A673 (cell line): ENCODE results near the gene CFAP221.

Experiments
- EZH2 ChIP-seq: fragments of 200-600 bp; sonication (generic); IDR thresholded peaks from 2 replicates; pipeline ENCODE4 v1.6.1; 2017; ENCODE audit warnings: borderline replicate concordance, low read depth, mild to moderate bottlenecking, mixed read lengths, antibody characterized with exemption, low read length; ENCODE audit not compliant: poor library complexity, severe bottlenecking
- TF ChIP-seq, protein P1 (sequence below): fragments of 300-800, 200-600 bp; sonication (generic); conservative IDR thresholded peaks from 2 replicates; pipeline ENCODE4 v1.5.1; 2017; ENCODE audit warnings: low read depth, mild to moderate bottlenecking, antibody characterized with exemption, low read length, moderate library complexity, mixed read lengths

DNA sequence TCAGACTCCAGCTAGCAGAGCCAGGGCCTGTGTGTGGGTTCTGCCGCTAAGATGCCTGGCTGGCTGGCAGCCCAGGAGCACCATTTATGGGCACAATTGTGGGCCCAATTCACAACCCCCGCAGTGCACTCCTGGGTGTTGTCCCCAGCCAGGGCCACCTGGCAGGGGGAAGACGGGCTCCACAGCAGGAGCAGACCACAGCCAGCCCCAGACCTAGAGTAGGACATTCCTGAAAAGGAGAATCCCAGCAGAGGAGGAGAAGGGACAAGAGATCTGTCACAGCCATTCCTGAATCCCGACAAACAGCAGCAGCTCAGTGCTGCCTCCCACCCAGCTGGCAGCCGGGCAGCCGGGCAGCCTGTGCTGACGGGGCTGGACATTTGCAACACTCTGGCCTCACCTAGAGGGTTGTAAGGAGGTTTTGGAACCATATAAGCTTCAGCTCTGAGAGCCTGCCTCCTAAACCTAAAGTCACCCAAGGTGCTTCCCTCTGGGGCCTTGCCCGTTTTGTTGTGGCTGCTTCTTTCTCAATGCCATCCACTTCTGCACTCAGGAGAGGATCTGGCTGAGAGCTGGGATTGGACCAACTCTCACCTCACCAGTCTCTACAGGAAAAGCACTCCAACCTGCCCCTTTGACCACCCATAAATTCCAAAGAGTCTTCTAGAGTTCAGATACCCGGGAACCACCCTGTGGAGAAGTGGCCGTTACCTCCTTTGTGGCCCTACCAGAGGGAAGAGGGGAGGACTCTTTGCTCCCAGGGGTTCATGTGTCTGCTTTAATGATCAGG, 130.7 kb downstream of the CFAP221 start:
- TF ChIP-seq, protein P1, sequence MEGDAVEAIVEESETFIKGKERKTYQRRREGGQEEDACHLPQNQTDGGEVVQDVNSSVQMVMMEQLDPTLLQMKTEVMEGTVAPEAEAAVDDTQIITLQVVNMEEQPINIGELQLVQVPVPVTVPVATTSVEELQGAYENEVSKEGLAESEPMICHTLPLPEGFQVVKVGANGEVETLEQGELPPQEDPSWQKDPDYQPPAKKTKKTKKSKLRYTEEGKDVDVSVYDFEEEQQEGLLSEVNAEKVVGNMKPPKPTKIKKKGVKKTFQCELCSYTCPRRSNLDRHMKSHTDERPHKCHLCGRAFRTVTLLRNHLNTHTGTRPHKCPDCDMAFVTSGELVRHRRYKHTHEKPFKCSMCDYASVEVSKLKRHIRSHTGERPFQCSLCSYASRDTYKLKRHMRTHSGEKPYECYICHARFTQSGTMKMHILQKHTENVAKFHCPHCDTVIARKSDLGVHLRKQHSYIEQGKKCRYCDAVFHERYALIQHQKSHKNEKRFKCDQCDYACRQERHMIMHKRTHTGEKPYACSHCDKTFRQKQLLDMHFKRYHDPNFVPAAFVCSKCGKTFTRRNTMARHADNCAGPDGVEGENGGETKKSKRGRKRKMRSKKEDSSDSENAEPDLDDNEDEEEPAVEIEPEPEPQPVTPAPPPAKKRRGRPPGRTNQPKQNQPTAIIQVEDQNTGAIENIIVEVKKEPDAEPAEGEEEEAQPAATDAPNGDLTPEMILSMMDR: no peak
- no peak for TF ChIP-seq EZH2
